PC-3 (cell line): Measurements from ENCODE around the gene GAGE12E.
"Not testable (repeated sequence)": the region's sequence is repeated elsewhere in the genome, so short reads cannot be mapped to it uniquely, and the experiment has no call there.

Experiments
- CTCF ChIP-seq: fragments of 300-600 bp; sonication (generic); conservative IDR thresholded peaks from 2 replicates; pipeline ENCODE4 v1.5.1; 2017; ENCODE audit warnings: antibody characterized with exemption, low read depth, mild to moderate bottlenecking, low read length
- EZH2phosphoT487 ChIP-seq: fragments of 300-600 bp; sonication (generic); IDR thresholded peaks from 2 replicates; pipeline ENCODE4 v1.6.1; 2018; ENCODE audit warnings: mild to moderate bottlenecking, antibody characterized with exemption, low read length, borderline replicate concordance

GRCh38 chrX:49541433-49541832, 9.7 kb upstream of the GAGE12E start, which contains the start of gene GAGE12D:
- not testable (repeated sequence) for TF ChIP-seq CTCF, EZH2phosphoT487
